Liver (tissue), 9 donors: ENCODE data around the gene TLR5. TPM values are rescaled to one million over a fixed set of nuclear protein-coding genes. Genes with fewer than 3 reads are reported as not detected.

ENCODE experiments used
- DNase-seq: peaks from one replicate; pipeline ENCODE4 v3.0.0-alpha.2; 2017; ENCODE audit warnings: low spot score
- H3K27ac ChIP-seq, 2 donors: one replicate each; pipeline ENCODE4 v1.7.0; 2013; ENCODE audit warnings: inconsistent platforms in 2 of 2, low read length in 2 of 2, control low read depth in 1 of 2, low read depth in 1 of 2, mild to moderate bottlenecking in 1 of 2
- H3K27me3 ChIP-seq, 4 donors: one replicate each; pipeline versions ENCODE4 v1.6.1 to v1.7.0; 2013; ENCODE audit warnings: low read length in 3 of 4, inconsistent platforms in 1 of 4, mild to moderate bottlenecking in 1 of 4, moderate library complexity in 1 of 4; ENCODE audit not compliant: control insufficient read depth in 4 of 4, insufficient read depth in 4 of 4
- H3K36me3 ChIP-seq, 4 donors: one replicate each; pipeline versions ENCODE4 v1.6.1 to v1.7.0; 2013; ENCODE audit warnings: low read length in 3 of 4, mild to moderate bottlenecking in 3 of 4, low read depth in 1 of 4, moderate library complexity in 1 of 4; ENCODE audit not compliant: control insufficient read depth in 4 of 4, insufficient read depth in 3 of 4
- H3K4me1 ChIP-seq, 4 donors: one replicate each; pipeline versions ENCODE4 v1.6.1 to v1.7.0; 2013; ENCODE audit warnings: low read length in 3 of 4, mild to moderate bottlenecking in 3 of 4, moderate library complexity in 1 of 4; ENCODE audit not compliant: control insufficient read depth in 4 of 4, insufficient read depth in 4 of 4
- H3K4me3 ChIP-seq, 3 donors: one replicate each; pipeline versions ENCODE4 v1.6.1 to v1.7.0; 2013; ENCODE audit warnings: low read length in 3 of 3, control low read depth in 1 of 3, low read depth in 1 of 3, mild to moderate bottlenecking in 1 of 3
- H3K9ac ChIP-seq, 2 donors: one replicate each; pipeline ENCODE4 v1.7.0; 2013; ENCODE audit warnings: low read length in 2 of 2, mild to moderate bottlenecking in 2 of 2, moderate library complexity in 2 of 2, control low read depth in 1 of 2, low read depth in 1 of 2
- H3K9me3 ChIP-seq, 4 donors: one replicate each; pipeline versions ENCODE4 v1.6.1 to v1.7.0; 2013; ENCODE audit warnings: low read length in 3 of 4; ENCODE audit not compliant: control insufficient read depth in 4 of 4
- ATF3 ChIP-seq: IDR thresholded peaks from 2 replicates; pipeline ENCODE4 v1.6.1; 2016; ENCODE audit warnings: antibody characterized with exemption
- CTCF ChIP-seq: fragments of 150-350 bp; IDR thresholded peaks from 2 replicates; pipeline ENCODE4 v1.5.1; 2017; ENCODE audit warnings: improper control_type of control experiment, low read depth, low read length; ENCODE audit not compliant: missing input control
- EGR1 ChIP-seq, 2 donors: IDR thresholded peaks; 2 replicates each; pipeline ENCODE4 v1.6.1; 2016 to 2018; ENCODE audit warnings: antibody characterized with exemption in 2 of 2, low read depth in 2 of 2
- FOXA1 ChIP-seq: IDR thresholded peaks from 2 replicates; pipeline ENCODE4 v1.6.1; 2016; ENCODE audit warnings: antibody characterized with exemption
- FOXA2 ChIP-seq: IDR thresholded peaks from 2 replicates; pipeline ENCODE4 v1.6.1; 2016; ENCODE audit warnings: antibody characterized with exemption
- GABPA ChIP-seq, 2 donors: IDR thresholded peaks in 1 of 2; conservative IDR thresholded peaks in 1 of 2; 2 replicates each; pipeline ENCODE4 v1.6.1; 2016; ENCODE audit warnings: antibody characterized with exemption in 2 of 2, mild to moderate bottlenecking in 1 of 2, moderate library complexity in 1 of 2
- HNF4A ChIP-seq, 2 donors: conservative IDR thresholded peaks; 2 replicates each; pipeline ENCODE4 v1.6.1; 2016; ENCODE audit warnings: antibody characterized with exemption in 2 of 2, mild to moderate bottlenecking in 2 of 2
- HNF4G ChIP-seq: IDR thresholded peaks from 2 replicates; pipeline ENCODE4 v1.6.1; 2016; ENCODE audit warnings: antibody characterized with exemption
- JUND ChIP-seq, 2 donors: IDR thresholded peaks; 2 replicates each; pipeline ENCODE4 v1.6.1; 2016; ENCODE audit warnings: antibody characterized with exemption in 2 of 2
- MAX ChIP-seq: IDR thresholded peaks from 2 replicates; pipeline ENCODE4 v1.6.1; 2016; ENCODE audit warnings: antibody characterized with exemption
- NR2F2 ChIP-seq: IDR thresholded peaks from 2 replicates; pipeline ENCODE4 v1.6.1; 2016; ENCODE audit warnings: antibody characterized with exemption
- RAD21 ChIP-seq, 2 donors: IDR thresholded peaks; 2 replicates each; pipeline ENCODE4 v1.6.1; 2016; ENCODE audit warnings: antibody characterized with exemption in 2 of 2, mild to moderate bottlenecking in 2 of 2
- REST ChIP-seq: IDR thresholded peaks from 2 replicates; pipeline ENCODE4 v1.6.1; 2016; ENCODE audit warnings: antibody characterized with exemption, mild to moderate bottlenecking
- RXRA ChIP-seq, 2 donors: IDR thresholded peaks; 2 replicates each; pipeline ENCODE4 v1.6.1; 2017 to 2018; ENCODE audit warnings: antibody characterized with exemption in 2 of 2, mild to moderate bottlenecking in 1 of 2
- SP1 ChIP-seq: IDR thresholded peaks from 2 replicates; pipeline ENCODE4 v1.6.1; 2018; ENCODE audit warnings: antibody characterized with exemption, mild to moderate bottlenecking
- TAF1 ChIP-seq: conservative IDR thresholded peaks from 2 replicates; pipeline ENCODE4 v1.6.1; 2016; ENCODE audit warnings: antibody characterized with exemption, mild to moderate bottlenecking
- YY1 ChIP-seq: IDR thresholded peaks from 2 replicates; pipeline ENCODE4 v1.6.1; 2016; ENCODE audit warnings: antibody characterized with exemption, mild to moderate bottlenecking
- ZBTB33 ChIP-seq: IDR thresholded peaks from 2 replicates; pipeline ENCODE4 v1.6.1; 2016; ENCODE audit warnings: antibody characterized with exemption
- WGBS: extraction: QIAGEN DNeasy Blood & Tissue Kit; methylation state at CpG from one replicate; pipeline ENCODE4 v1.1.7; 2013; 5-methylcytosine and 5-hydroxymethylcytosine counted together
- polyA plus RNA-seq, 2 donors: library from polyadenylated mRNA; stranded (reverse) in 1 of 2; unstranded in 1 of 2; fragments of 200-250 nt in 1 of 2; fragments of >200 nt in 1 of 2; fragmentation: Nextera tagmentation in 1 of 2; extraction: Ambion mirVana in 1 of 2; gene quantifications; one replicate each; pipeline versions ENCODE4 v1.2.1 to v1.2.3, GENCODE V29; 2013 to 2015
- total RNA-seq, 2 donors: library from RNA; depleted of rRNA; stranded (reverse); fragments of >200 nt; gene quantifications; one replicate each; pipeline ENCODE4 v1.2.3, GENCODE V29; 2014
- donor health status: healthy.
- donor health status: healthy.
- donor health status: healthy.
- donor health status: healthy.
- donor health status: healthy.

The TLR5 gene
- total and polyA plus RNA-seq, 4 donors = 0.93 to 2.4 (median 1.5) TPM

- TF ChIP-seq RAD21 (IDR thresholded peaks at IDR 0.05) (no peak), NR2F2 (no peak), TAF1 (no peak), YY1 (no peak), SP1 (no peak)
Observed at GRCh38 chr1:223118418-223118817, 24.6 kb downstream of the TLR5 start.

GRCh38 chr1:223116950-223117349 lies 26.1 kb downstream of the TLR5 start:
- TF ChIP-seq YY1 = no peak
- no peak for TF ChIP-seq HNF4G
- TF ChIP-seq RAD21 (IDR thresholded peaks at IDR 0.05) = no peak
- no peak for TF ChIP-seq FOXA1
- TF ChIP-seq SP1 = no peak
- no peak for TF ChIP-seq EGR1 (IDR thresholded peaks at IDR 0.05; ENCODE audit: low read depth in 2 of 2)
- TF ChIP-seq GABPA (IDR thresholded peaks at IDR 0.05 in 1 of 2, conservative IDR thresholded peaks at IDR 0.05 in 1 of 2) = no peak
- TF ChIP-seq FOXA2 = no peak
- no peak for TF ChIP-seq NR2F2
- no peak for TF ChIP-seq ZBTB33
- TF ChIP-seq HNF4A (conservative IDR thresholded peaks at IDR 0.05) = no peak
- no peak for TF ChIP-seq TAF1
- no peak for TF ChIP-seq RXRA (IDR thresholded peaks at IDR 0.05)
- TF ChIP-seq ATF3 = no peak
- no peak for TF ChIP-seq JUND (IDR thresholded peaks at IDR 0.05)
- no peak for TF ChIP-seq MAX
- TF ChIP-seq CTCF = no peak
- no peak for TF ChIP-seq REST
- WGBS = 93% methylated on average over 29 of the region's 29 CpGs
- no peaks in the 10 kb centered on the region for H3K4me1 ChIP-seq
- no peaks in the 10 kb centered on the region for H3K36me3 ChIP-seq
- no peak overlapping the region for H3K9ac ChIP-seq
- no peak overlapping the region for H3K4me3 ChIP-seq
- no peak overlapping the region for H3K27ac ChIP-seq
- H3K9me3 ChIP-seq = no peaks in the 10 kb centered on the region
- H3K27me3 ChIP-seq = no peaks in the 10 kb centered on the region
- DNase-seq = no peak

More at GRCh38 chr1:223118418-223118817, 24.6 kb downstream of the TLR5 start:
- H3K4me3 ChIP-seq = no peak overlapping the region
- H3K9ac ChIP-seq = no peak overlapping the region
- H3K9me3 ChIP-seq = no peaks in the 10 kb centered on the region
- no peaks in the 10 kb centered on the region for H3K27me3 ChIP-seq
- no peaks in the 10 kb centered on the region for H3K36me3 ChIP-seq
- H3K27ac ChIP-seq = no peak overlapping the region
- DNase-seq = no peak
- peaks cover 0 to 3% (median 1%) of the 10 kb centered on the region in 4 donors for H3K4me1 ChIP-seq
- 92% methylated on average over 1 of the region's 1 CpG for WGBS
